ENCODE measurements around the gene NPAT. TPM values are rescaled to one million over a fixed set of nuclear protein-coding genes. Genes with fewer than 3 reads are reported as not detected.
A peak's percentile ranks its signal among the peaks of the same experiment; 100 is the strongest.

NPAT gene
- total RNA-seq (2014; rRNA removed; shearing (Covaris generic)): 11.3 and 13.7 TPM in 2 replicates
- 6.8 and 9.8 TPM in 2 replicates for polyA plus RNA-seq (2015; cell fraction: cytosol; rRNA removed)
- polyA plus RNA-seq (2015; cell fraction: nucleus; rRNA removed): 32.0 and 32.1 TPM in 2 replicates

DNA sequence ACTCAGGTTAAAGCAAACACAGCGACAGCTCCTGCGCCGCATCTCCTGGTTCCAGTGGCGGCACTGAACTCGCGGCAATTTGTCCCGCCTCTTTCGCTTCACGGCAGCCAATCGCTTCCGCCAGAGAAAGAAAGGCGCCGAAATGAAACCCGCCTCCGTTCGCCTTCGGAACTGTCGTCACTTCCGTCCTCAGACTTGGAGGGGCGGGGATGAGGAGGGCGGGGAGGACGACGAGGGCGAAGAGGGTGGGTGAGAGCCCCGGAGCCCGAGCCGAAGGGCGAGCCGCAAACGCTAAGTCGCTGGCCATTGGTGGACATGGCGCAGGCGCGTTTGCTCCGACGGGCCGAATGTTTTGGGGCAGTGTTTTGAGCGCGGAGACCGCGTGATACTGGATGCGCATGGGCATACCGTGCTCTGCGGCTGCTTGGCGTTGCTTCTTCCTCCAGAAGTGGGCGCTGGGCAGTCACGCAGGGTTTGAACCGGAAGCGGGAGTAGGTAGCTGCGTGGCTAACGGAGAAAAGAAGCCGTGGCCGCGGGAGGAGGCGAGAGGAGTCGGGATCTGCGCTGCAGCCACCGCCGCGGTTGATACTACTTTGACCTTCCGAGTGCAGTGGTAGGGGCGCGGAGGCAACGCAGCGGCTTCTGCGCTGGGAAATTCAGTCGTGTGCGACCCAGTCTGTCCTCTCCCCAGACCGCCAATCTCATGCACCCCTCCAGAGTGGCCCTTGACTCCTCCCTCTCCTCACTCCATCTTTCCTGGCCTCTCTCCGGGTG, at the start of gene NPAT, which contains the start of gene ATM:
Gene NPAT (minus strand): TSS at position 65 of the 774 bp plus-strand sequence. CDS start 102 bp downstream, outside the sequence.
Gene ATM (plus strand): TSS at position 494 of the 774 bp plus-strand sequence. CDS start 4,558 bp downstream, outside the sequence.
- peak; percentile 99 for DNase-seq (ENCODE audit: low read depth)

DNA sequence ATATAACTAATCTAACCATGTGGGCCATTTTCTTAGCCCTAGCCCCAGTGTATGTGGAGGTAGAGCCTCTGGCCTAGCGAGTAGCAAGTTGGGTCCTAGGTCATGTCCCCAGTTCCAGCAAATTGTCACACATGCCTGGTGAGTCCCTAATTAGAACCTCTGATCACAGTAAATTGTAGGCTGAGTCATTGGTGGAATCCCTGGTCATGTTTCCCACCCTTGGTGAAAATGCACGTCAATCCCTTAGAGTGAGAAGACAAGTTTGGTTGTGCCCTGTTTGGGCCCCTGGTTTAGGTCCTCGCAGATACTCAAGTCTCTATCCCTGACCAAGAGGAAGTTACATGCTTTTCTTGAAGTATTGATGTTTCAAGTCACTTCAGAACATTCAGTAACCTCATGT, 47.1 kb upstream of the NPAT start:
- DNase-seq (ENCODE audit: low read depth): no peak

DNA sequence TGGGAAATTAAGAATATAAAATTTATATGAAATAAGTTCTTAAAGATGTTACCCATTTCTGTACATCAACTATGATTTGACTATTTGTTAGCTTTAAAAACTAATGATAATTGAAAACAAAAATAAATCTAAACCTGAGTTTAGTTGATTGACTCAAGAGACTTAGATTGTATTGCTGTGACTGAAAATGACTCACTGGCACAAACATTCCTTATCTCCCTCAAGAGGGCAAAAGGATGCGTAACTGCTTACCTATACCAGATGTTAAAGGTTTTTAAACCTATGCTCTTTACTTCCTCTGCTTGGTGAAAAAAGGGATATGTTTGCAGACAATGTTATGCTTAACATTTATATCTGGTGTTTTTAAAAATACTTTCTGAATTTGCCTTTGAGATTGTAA, 30.7 kb upstream of the NPAT start:
- DNase-seq (ENCODE audit: low read depth): no peak

DNA sequence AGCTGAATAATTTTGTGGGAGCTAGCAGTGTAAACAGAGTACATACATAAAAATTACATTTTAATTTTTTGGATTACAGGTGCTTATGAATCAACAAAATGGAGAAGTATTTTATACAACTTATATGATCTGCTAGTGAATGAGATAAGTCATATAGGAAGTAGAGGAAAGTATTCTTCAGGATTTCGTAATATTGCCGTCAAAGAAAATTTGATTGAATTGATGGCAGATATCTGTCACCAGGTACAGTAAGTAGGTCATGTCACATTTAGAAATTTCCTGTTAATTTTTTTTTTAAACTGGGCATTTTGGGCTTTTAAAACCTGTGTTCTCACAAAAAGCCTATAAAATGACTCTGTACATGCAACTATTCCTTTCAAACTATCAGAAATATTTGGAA, 24.4 kb upstream of the NPAT start:
- no peak for DNase-seq (ENCODE audit: low read depth)

DNA sequence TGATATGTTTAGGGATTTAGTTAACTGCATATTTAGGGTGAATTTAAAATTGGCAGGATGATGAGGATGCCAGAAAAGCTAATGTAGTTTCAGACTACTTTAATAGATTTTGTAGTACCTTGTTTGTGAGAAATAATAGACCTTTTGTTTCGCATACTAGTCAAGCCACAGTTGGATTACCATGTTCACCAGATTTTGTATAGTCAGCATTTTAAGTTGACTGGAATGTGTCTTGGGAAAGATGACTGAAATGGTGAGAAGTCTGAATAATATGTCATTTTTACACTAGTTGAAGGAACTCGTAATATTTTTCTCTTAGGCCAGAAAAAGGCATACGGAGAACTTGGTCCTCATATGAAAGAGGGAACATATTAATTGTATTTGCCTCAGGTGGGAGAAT, 23.9 kb upstream of the NPAT start:
- no peak for DNase-seq (ENCODE audit: low read depth)

DNA sequence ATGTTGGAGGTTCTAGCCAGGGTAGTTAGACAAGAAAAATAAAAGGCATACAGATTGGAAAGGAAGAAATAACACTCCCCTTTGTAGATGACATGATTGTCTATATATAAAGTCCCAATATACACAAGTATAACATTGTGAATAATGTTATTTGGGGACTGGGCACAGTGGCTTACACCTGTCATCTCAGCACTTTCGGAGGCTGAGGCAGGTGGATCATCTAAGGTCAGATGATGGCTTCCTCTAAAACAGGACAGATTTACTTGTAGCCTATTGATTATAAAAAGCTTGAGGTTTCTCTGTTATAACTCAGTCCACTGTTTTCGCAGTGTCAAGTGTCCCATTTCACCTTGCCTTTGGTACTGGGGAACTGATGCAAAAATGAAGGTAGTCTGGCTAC, 20.0 kb upstream of the NPAT start:
- no peak for DNase-seq (ENCODE audit: low read depth)

DNA sequence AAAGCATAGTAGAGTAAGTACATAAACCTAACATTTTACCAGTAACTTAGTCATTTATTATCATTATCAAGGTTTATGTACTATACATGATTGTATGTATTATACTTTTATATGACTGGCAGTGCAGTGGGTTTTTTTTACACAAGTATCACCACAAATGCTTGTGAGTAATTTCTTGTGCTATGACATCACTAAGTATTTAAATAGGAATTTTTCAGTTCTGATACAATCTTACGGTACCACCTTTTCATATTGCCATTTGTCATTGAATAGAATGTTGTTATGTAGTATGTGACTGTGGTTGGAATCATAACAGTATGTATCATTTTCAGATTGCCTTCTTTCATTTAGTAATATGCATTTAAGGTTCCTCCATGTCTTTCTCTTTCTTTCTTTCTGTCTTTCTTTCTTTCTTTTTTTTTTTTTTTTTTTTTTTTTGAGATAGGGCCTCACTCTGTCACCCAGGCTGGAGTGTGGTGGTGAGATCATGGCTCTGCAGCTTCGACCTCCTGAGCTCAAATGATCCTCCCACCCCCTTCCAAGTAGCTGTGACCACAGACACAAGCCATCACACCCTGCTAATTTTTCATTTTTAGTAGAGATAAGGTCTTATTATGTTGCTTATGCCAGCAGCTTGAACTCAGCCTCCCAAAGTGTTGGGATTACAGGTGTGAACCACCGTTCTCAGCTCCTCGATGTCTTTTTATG, 19.0 kb upstream of the NPAT start:
- no peak for DNase-seq (ENCODE audit: low read depth)

DNA sequence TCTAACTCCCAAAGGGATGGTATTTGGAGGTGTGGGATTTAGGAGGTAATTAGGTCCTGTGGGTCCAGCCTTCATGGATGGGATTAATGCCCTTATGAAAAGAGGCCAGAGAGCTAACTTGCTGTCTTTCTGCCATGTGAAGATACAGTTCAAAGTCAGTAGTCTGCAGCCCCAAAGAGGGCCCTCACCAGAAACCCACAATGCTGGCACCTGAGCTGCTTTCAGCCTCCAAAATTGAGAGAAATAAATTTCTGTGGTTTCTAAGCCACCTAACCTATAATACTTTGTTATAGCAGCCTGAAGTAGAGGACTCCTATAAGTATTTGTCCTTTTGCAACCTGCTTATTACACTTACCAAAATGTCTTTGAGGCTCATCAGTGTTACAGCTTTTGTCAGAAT, 16.6 kb upstream of the NPAT start:
- no peak for DNase-seq (ENCODE audit: low read depth)

DNA sequence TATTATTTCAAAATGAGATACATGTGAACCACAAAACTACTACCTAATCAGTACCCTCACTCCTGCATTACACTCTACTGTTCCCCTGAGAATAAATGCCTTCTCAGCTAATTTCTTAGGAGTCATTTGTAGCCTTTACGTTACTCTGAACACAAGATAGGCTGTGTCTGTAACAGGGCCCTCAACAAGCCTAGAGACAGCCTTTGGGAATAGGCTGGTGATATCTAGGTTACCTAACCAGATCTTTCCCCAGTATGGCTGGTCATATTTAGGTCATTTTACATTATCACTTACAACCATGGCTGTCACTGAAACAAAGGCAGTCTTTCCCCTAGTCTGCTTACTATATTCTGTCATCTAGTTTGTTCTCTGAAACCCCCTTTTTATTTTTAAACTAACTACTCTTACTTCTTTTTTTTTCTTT, 14.6 kb upstream of the NPAT start:
- no peak for DNase-seq (ENCODE audit: low read depth)

DNA sequence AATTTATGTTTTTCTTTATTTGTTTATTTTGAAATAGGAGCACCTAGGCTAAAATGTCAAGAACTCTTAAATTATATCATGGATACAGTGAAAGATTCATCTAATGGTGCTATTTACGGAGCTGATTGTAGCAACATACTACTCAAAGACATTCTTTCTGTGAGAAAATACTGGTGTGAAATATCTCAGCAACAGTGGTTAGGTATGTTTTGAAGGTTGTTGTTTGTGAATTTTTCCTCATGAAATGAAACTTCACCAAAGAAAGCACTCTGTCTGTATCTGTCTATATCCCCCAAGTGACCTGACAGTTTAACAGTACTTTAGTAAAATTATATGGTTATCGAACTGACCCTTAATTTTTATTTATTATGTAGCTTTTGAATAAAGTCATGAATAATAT, 13.2 kb upstream of the NPAT start:
- DNase-seq (ENCODE audit: low read depth): no peak

DNA sequence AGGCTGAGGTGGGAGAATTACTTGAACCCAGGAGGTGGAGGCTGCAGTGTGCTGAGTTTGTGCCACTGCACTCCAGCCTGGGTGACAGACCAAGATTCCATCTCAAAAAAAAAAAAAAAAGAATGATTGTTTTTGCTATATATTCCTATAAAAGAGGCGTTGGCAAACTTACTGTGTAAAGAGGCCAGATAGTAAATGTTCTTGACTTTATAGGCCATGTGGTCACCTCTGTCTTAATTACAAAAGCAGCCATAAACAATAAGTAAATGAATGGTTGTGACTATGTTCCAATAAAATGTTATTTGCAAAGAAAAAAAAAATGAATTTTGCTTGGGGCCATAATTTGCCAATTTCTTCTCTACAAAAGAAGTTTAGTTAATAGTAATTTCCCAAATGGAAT, 12.8 kb upstream of the NPAT start:
- no peak for DNase-seq (ENCODE audit: low read depth)

DNA sequence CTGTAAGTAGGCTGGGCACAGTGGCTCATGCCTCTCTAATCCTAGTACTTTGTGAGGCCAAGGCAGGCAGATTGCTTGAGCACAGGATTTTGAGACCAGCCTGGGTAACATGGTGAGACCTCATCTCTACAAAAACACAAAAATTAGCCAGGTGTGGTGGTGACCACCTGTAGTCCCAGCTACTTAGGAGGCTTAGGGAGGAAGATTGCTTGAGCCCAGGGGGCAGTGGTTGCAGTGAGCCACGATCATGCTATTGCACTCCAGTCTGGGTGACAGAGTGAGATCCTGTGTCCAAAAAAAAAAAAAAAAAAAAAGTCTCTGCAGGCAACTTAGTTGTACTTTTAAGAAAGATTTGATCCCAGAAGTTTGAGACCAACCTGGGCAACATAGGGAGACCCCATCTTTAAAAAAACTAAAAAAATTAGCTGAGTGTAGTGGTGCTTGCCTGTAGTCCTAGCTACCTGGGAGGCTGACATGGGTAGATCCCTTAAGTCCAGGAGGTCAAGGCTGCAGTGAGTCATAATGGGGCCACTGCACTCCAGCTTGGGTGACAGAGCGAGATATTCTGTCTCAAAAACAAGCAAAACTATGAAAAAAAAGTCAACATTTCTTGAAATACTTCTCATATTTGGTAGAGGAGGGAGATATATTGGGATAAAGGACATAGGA, 11.0 kb upstream of the NPAT start:
- DNase-seq (ENCODE audit: low read depth): no peak

DNA sequence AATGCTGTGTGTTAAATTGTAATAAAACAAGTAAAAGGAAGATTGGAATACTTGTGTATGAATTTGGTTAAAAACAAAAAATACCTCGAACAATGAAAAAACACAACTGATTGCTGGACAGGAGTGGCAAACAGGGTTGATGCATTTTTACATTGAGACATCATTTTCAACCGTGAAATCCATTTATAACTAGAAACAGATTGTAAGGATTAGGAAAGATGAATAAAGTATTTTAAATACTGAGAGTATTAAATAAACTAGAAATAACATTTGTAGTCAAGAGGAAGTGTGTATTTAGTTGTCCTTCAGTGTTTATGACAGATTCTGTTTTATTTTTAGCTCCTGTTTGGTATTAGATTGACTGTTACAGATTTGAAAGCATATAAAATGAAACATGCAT, 5.8 kb upstream of the NPAT start:
- DNase-seq (ENCODE audit: low read depth): no peak

DNA sequence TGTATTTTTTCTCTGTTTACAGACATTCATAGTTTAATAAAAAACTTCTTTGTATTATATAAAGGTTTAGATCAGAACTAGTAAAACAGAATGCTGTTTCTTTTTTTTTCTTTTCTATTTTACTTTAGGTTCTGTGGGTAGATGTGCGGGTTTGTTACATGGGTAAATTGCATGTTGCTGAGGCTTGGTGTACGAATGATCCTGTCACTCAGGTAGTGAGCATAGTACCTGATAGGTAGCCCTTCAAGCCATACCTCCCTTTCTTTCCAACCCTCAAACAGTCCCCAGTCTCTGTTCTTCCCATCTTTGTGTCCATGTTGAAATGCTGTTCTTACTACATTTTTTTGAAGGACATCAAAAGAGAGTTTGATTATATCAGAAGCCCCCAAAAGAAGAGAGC, 3.6 kb upstream of the NPAT start:
- no peak for DNase-seq (ENCODE audit: low read depth)

DNA sequence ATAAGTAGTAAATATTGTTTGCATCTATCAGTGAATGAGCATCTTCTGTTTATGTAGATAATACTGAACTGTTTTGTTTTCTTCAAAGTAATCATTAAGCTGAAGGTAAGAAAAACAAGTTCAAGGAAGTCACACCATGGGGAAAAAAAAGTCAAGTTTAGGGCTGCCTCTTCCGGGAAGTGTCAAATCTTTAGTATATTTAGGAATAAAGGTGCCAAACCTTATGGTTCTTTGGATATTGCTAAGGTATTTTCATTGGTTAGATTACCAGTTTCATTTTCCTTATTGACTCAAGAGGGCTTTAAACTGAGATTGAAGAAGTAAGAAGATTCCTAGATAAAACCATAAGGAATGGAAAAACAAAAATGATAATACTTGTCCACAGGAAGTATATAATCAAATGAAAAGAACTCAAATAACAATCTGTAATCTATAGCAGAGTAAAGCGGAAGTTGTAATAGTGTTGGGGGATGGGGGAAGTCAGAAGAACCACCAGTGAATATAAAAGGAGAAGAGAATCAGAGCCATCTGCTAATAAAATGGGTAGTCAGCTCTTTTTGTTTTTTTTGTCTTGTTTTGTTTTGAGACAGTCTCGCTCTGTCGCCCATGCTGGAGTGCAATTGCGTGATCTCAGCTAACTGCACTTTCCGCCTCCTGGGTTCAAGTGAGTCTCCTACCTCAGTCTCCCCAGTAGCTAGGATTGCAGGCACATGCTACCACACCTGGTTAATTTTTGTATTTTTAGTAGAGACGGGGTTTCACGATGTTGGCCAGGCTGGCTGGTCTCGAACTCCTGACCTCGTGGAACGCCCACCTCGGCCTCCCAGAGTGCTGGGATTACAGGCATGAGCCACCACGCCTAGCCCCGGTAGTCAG, 2.7 kb upstream of the NPAT start:
- no peak for DNase-seq (ENCODE audit: low read depth)

DNA sequence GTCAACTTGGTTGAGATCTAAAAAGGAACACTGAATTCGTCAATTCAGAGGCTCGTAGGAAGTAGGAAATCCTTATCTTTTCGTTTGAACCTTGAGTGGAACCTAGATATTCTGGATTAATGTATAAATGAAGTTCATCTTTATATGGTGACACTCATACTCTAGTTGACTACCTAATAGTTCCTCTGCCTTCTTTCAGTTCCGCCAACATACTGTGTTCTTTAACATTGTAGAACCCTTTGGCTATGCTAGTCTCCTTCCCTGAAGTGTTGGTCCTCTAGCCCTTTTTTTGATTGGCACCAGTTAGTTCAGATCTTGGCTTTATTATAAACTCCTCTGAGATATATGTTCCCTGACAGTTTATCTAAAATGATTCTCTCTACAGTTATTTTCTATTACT, 1.9 kb upstream of the NPAT start:
- DNase-seq (ENCODE audit: low read depth): no peak

DNA sequence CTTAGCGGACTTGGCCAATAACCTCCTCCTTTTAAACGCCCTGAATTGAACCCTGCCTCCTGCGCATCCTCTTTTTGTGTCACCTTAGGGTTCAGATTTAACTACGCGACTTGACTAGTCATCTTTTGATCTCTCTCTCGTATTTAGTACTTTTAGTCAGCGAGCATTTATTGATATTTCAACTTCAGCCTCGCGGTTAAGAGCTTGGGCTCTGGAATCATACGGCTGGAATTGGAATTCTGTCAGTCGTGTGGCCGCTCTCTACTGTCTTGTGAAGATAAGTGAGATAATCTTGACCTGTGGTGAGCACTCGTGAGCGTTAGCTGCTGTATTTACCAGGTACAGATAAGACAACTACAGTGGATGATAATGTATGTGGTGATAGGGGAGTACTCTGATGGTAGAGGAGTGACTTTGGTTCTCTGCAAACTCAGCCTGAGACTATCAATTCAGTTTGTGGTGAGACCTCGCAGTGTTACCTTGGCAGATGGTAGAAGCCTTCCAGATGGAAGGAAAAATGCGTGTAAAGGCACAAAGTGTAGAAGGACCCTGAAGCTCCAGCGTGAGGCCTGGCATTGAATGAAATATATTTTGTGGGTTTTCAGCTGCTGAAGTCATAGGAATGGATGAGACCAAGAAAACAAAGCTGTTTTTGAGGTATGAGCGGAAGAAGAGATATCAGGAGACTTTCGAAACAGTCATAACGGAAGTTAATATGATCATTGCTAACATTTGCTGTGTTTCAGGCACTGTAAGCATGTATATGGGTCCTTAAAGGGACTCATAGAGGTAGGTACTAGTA, 1.1 kb upstream of the NPAT start:
- peak; percentile 11 for DNase-seq (ENCODE audit: low read depth)

DNA sequence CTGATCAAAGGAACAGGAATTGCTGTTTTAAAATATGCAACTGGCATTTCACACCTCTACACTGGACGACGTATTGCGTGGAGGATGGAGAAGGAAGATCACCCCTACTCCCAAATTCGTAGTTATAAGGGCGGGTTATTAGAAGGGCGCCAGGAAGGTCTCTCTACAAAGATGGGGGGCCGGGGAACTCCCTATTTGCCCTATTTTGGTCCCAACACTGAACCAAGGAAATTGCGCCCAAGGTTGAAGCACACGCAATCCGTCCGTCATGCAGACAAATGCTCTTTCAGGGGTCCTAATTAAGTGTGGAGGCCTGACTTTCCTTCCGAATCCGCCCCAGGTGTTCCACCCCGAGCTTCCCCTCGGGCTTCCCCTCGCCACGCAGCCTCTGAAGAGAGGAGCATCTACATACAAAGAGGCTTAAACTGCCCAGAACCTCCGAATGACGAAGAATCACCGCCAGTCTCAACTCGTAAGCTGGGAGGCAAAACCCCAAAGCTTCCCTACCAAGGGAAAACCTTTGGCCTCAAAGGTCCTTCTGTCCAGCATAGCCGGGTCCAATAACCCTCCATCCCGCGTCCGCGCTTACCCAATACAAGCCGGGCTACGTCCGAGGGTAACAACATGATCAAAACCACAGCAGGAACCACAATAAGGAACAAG, 396 bp downstream of the NPAT start:
- DNase-seq (ENCODE audit: low read depth): no peak

DNA sequence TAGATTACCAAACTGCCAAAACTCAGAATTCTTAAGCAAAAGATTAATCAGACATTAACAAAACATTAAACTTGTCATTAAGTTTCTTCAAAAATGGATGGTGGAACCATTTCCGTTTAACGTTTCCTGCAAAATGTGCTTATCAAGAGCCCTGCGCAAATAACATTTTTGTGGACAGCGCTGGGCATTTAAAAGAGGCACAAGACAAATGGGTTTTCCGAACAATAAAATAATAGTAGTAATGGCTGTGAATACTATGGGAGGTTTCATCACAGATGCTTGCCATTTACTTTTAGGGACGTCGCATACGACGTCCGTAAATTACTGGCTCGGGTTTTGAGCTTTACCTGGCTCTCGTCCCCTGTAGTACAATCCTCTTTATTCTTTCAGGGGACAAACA, 1.1 kb downstream of the NPAT start:
- no peak for DNase-seq (ENCODE audit: low read depth)
